SK-N-MC (cell line): ENCODE data around the gene LTBP2.

ENCODE experiments used
- EZH2 ChIP-seq: fragments of 200-600 bp; sonication (generic); IDR thresholded peaks from one replicate; pipeline ENCODE4 v1.6.1; 2017; ENCODE audit warnings: antibody characterized with exemption
- FOXP2 ChIP-seq: optimal IDR thresholded peaks from 2 replicates; pipeline ENCODE3; 2011; ENCODE audit warnings: mild to moderate bottlenecking, moderate library complexity; ENCODE audit not compliant: insufficient read depth; ENCODE audit errors: extremely low read length, control extremely low read depth
- POLR2AphosphoS5 ChIP-seq: IDR thresholded peaks from 2 replicates; pipeline ENCODE4 v1.6.1; 2012; ENCODE audit warnings: mild to moderate bottlenecking, low read depth, low read length, borderline replicate concordance

- TF ChIP-seq EZH2: no peak
- TF ChIP-seq POLR2AphosphoS5: no peak
- TF ChIP-seq FOXP2: no peak
These were observed 19.4 kb downstream of the LTBP2 start for GRCh38 chr14:74592476-74593201.
